Measurements from ENCODE around the gene SH3RF3. TPM values are rescaled to one million over a fixed set of nuclear protein-coding genes. Genes with fewer than 3 reads are reported as not detected.

SH3RF3 gene
- total and polyA plus RNA-seq, 12 donors = 0.72 to 19.1 (median 12.2) TPM

DNA sequence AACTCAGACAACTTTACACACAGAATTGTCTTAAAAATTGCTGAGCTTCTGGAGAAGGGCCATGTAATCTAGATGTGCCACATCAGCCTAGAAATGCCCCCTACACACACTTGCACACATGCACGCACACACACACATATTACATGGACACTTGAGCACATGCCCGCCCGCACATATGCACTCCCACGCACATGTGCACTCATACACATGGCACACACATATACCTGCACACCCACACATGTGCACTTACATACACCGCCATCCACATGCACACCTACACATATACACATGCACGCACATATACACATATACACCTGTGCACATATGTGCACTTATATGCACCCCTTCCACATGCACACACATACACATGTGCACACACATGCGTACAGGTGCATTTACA, 271.1 kb downstream of the SH3RF3 start:
- Histone ChIP-seq H3K36me3 (replicated peaks in 1 of 2) (no peaks in the 10 kb centered on the region), H3K27me3 (no peaks in the 10 kb centered on the region), H3K4me1 (replicated peaks in 1 of 2) (no peaks in the 10 kb centered on the region), H3K4me3 (no peak overlapping the region), H3K27ac (no peak overlapping the region), H3K9me3 (replicated peaks in 1 of 3) (no peaks in the 10 kb centered on the region)
- no peak for DNase-seq
- WGBS, 4 donors = 81 to 95% (median 82%) methylated on average over 7 of the region's 7 CpGs
- intact Hi-C loops (cut with DNase I) = no loop called here
- TF ChIP-seq, protein P1, sequence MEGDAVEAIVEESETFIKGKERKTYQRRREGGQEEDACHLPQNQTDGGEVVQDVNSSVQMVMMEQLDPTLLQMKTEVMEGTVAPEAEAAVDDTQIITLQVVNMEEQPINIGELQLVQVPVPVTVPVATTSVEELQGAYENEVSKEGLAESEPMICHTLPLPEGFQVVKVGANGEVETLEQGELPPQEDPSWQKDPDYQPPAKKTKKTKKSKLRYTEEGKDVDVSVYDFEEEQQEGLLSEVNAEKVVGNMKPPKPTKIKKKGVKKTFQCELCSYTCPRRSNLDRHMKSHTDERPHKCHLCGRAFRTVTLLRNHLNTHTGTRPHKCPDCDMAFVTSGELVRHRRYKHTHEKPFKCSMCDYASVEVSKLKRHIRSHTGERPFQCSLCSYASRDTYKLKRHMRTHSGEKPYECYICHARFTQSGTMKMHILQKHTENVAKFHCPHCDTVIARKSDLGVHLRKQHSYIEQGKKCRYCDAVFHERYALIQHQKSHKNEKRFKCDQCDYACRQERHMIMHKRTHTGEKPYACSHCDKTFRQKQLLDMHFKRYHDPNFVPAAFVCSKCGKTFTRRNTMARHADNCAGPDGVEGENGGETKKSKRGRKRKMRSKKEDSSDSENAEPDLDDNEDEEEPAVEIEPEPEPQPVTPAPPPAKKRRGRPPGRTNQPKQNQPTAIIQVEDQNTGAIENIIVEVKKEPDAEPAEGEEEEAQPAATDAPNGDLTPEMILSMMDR (IDR thresholded peaks at IDR 0.05) = no peak
- no peak for TF ChIP-seq POLR2A (IDR thresholded peaks at IDR 0.05)

DNA sequence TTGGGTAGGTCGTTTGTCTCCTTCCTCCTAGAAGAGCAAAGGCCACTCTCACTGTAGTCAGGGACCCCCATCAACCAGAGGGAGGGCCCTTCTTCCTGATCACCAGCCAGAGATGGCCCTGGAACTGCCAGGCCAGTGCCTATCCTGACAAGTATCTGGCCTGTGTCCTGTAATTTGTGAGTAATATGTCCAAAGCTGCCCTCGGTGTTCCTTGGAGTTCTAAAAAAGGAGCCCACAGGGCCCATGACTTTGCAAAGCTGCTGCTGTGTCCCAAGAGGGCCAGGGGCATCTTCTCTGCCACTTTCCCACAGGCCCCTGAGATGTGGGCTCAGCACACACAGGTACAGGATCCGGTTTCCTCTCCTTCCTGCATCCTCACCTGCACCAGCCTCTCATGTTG, 272.4 kb downstream of the SH3RF3 start:
- H3K36me3 ChIP-seq (replicated peaks in 1 of 2) = no peaks in the 10 kb centered on the region
- no peaks in the 10 kb centered on the region for H3K4me1 ChIP-seq (replicated peaks in 1 of 2)
- H3K4me3 ChIP-seq = no peak overlapping the region
- no peaks in the 10 kb centered on the region for H3K27me3 ChIP-seq
- intact Hi-C loops (cut with DNase I) = no loop called here
- no peak for DNase-seq
- no peak for TF ChIP-seq POLR2A (IDR thresholded peaks at IDR 0.05)
- TF ChIP-seq, protein P1 (IDR thresholded peaks at IDR 0.05) = no peak
- no peak overlapping the region for H3K27ac ChIP-seq
- H3K9me3 ChIP-seq (replicated peaks in 1 of 3) = no peaks in the 10 kb centered on the region
- 62 to 78% (median 71%) methylated on average over 2 to 3 of the region's 3 CpGs for WGBS, 4 donors

DNA sequence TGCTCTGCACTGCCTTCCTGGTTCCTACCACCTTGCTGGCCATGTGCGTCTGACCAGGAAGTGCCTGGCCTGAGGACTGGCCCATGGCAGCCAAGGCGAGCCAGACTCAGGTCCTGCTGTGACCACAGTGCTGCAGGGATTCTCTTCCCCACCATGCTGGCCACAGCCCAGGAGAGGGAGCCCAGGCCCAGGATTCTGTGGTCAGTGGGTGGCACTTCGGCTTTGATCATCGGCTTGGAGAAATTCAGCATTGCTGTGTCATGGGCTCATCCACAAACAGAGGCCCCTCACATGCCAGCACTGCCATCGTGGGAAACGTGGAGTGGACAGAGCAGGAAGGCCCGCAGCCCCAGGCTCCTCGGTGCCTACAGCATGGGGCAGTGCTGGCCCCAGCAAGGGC, 273.2 kb downstream of the SH3RF3 start:
- Histone ChIP-seq H3K4me1 (replicated peaks in 1 of 2) (no peaks in the 10 kb centered on the region), H3K27ac (no peak overlapping the region), H3K27me3 (no peaks in the 10 kb centered on the region), H3K9me3 (replicated peaks in 1 of 3) (no peaks in the 10 kb centered on the region), H3K36me3 (replicated peaks in 1 of 2) (no peaks in the 10 kb centered on the region), H3K4me3 (no peak overlapping the region)
- TF ChIP-seq, protein P1 (IDR thresholded peaks at IDR 0.05) = no peak
- no peak for TF ChIP-seq POLR2A (IDR thresholded peaks at IDR 0.05)
- 79 to 93% (median 83%) methylated on average over 5 to 8 of the region's 8 CpGs for WGBS, 4 donors
- intact Hi-C loops (cut with DNase I) = no loop called here
- no peak for DNase-seq

DNA sequence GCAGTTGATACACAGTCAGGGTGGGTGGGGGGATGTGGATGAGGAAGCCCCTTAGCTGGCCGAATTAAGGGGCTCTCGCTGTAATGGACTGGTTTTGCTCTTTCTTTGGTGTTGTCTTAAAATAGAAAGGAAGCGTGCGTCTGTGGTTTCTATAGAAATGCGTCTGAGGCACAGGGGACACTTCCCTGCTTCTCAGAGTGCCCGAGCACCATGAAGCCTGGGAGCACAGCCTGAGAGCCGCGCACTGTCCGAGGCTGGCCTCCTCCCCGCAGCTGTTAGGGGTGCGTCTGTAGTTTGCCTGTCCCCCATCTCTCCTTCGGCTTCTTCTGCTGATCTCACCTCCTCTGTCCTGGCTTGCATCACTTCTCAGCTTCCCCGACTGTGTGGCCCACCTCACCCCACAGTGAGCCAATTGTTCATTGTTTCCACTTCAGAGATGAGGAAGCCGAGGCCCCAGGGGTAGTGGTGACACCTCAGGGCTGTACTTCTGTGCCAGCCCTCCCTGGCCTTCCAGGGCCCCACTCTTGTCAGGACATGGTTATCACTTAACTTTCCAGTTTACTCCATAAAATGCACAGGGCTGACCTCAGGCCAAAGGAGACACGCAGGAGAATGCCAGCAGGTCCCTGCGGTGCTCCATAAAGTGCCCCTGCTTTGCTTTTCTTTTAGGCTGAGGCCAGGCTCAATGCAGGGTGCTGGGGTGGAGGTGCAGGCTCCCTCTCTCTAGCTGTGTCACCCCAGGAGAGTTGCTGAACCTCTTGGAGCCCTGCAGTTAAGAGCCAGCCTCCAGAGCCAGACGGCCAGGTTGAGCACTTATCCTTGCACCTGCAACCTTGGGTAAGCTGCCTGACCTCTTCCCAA, 274.2 kb downstream of the SH3RF3 start:
- intact Hi-C loops (cut with DNase I) = no loop called here
- WGBS, 4 donors = 83 to 91% (median 84%) methylated on average over 15 to 17 of the region's 17 CpGs
- H3K9me3 ChIP-seq (replicated peaks in 1 of 3) = no peaks in the 10 kb centered on the region

More for the DNA sequence above, 274.2 kb downstream of the SH3RF3 start:
- H3K4me1 ChIP-seq (replicated peaks in 1 of 2) = no peaks in the 10 kb centered on the region
- no peaks in the 10 kb centered on the region for H3K36me3 ChIP-seq (replicated peaks in 1 of 2)
- H3K27ac ChIP-seq = no peak overlapping the region
- no peaks in the 10 kb centered on the region for H3K27me3 ChIP-seq
- no peak for DNase-seq
- TF ChIP-seq, protein P1 (IDR thresholded peaks at IDR 0.05) = no peak
- TF ChIP-seq POLR2A (IDR thresholded peaks at IDR 0.05) = no peak
- no peak overlapping the region for H3K4me3 ChIP-seq

Measured in adrenal gland (tissue), 12 donors.